ENCODE results near the gene NAV2. TPM values are rescaled to one million over a fixed set of nuclear protein-coding genes. Genes with fewer than 3 reads are reported as not detected.

The NAV2 gene
- total and polyA plus RNA-seq, 2 experiments from 2014 or later, result 26.0 to 45.0 TPM

DNA sequence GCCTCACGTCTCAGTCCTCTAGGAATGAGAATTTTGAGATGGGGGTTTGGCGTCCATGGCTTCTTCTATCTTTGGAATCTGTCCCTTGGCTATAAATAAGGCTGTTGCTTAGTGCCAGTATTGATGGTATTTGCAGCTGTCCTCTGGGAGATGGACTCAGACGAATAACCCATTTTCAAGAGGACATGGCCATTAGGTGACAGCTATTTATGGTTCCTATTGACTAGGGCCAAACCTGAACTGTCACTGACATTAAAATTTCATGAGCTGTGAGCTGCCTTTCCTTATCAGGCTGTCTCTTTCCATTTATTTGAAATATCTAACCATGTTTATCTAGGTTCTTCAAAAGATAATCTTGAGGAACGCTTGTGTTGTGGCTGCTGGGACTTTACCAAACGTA, 92.7 kb downstream of the NAV2 start:
- no peak overlapping the region for H3K4me3 Mint-ChIP-seq

More for the DNA sequence above, 92.7 kb downstream of the NAV2 start:
- no peaks in the 10 kb centered on the region for H3K27me3 ChIP-seq (ENCODE audit: insufficient read depth)
- peaks cover 4% of the 10 kb centered on the region; the same call in 1 of the 2 replicates for H4K20me1 ChIP-seq (replicated peaks; ENCODE audit: insufficient read depth)
- peaks cover 80% of the 10 kb centered on the region for H3K4me1 ChIP-seq (ENCODE audit: insufficient read depth)
- Mint-ChIP-seq H3K36me3 (ENCODE audit: low read depth) (peaks cover 19% of the 10 kb centered on the region; the same call in 2 of the 3 replicates), H3K27ac (no peak overlapping the region), H3K27me3 (ENCODE audit: insufficient read depth, low read depth, poor library complexity) (peaks cover 3% of the 10 kb centered on the region), H3K4me1 (peaks cover 74% of the 10 kb centered on the region), H3K9me3 (no peaks in the 10 kb centered on the region)
- no peak overlapping the region for H3K4me2 ChIP-seq
- ATAC-seq, result no peak
- H3K36me3 ChIP-seq (ENCODE audit: insufficient read depth), result no peaks in the 10 kb centered on the region
- TF ChIP-seq, protein P1, sequence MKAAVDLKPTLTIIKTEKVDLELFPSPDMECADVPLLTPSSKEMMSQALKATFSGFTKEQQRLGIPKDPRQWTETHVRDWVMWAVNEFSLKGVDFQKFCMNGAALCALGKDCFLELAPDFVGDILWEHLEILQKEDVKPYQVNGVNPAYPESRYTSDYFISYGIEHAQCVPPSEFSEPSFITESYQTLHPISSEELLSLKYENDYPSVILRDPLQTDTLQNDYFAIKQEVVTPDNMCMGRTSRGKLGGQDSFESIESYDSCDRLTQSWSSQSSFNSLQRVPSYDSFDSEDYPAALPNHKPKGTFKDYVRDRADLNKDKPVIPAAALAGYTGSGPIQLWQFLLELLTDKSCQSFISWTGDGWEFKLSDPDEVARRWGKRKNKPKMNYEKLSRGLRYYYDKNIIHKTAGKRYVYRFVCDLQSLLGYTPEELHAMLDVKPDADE (IDR thresholded peaks at IDR 0.05), result no peak
- TF ChIP-seq CREB1 (CRISPR knock-in tag; IDR thresholded peaks at IDR 0.05; ENCODE audit: low read depth), result no peak
- TF ChIP-seq, protein P2, sequence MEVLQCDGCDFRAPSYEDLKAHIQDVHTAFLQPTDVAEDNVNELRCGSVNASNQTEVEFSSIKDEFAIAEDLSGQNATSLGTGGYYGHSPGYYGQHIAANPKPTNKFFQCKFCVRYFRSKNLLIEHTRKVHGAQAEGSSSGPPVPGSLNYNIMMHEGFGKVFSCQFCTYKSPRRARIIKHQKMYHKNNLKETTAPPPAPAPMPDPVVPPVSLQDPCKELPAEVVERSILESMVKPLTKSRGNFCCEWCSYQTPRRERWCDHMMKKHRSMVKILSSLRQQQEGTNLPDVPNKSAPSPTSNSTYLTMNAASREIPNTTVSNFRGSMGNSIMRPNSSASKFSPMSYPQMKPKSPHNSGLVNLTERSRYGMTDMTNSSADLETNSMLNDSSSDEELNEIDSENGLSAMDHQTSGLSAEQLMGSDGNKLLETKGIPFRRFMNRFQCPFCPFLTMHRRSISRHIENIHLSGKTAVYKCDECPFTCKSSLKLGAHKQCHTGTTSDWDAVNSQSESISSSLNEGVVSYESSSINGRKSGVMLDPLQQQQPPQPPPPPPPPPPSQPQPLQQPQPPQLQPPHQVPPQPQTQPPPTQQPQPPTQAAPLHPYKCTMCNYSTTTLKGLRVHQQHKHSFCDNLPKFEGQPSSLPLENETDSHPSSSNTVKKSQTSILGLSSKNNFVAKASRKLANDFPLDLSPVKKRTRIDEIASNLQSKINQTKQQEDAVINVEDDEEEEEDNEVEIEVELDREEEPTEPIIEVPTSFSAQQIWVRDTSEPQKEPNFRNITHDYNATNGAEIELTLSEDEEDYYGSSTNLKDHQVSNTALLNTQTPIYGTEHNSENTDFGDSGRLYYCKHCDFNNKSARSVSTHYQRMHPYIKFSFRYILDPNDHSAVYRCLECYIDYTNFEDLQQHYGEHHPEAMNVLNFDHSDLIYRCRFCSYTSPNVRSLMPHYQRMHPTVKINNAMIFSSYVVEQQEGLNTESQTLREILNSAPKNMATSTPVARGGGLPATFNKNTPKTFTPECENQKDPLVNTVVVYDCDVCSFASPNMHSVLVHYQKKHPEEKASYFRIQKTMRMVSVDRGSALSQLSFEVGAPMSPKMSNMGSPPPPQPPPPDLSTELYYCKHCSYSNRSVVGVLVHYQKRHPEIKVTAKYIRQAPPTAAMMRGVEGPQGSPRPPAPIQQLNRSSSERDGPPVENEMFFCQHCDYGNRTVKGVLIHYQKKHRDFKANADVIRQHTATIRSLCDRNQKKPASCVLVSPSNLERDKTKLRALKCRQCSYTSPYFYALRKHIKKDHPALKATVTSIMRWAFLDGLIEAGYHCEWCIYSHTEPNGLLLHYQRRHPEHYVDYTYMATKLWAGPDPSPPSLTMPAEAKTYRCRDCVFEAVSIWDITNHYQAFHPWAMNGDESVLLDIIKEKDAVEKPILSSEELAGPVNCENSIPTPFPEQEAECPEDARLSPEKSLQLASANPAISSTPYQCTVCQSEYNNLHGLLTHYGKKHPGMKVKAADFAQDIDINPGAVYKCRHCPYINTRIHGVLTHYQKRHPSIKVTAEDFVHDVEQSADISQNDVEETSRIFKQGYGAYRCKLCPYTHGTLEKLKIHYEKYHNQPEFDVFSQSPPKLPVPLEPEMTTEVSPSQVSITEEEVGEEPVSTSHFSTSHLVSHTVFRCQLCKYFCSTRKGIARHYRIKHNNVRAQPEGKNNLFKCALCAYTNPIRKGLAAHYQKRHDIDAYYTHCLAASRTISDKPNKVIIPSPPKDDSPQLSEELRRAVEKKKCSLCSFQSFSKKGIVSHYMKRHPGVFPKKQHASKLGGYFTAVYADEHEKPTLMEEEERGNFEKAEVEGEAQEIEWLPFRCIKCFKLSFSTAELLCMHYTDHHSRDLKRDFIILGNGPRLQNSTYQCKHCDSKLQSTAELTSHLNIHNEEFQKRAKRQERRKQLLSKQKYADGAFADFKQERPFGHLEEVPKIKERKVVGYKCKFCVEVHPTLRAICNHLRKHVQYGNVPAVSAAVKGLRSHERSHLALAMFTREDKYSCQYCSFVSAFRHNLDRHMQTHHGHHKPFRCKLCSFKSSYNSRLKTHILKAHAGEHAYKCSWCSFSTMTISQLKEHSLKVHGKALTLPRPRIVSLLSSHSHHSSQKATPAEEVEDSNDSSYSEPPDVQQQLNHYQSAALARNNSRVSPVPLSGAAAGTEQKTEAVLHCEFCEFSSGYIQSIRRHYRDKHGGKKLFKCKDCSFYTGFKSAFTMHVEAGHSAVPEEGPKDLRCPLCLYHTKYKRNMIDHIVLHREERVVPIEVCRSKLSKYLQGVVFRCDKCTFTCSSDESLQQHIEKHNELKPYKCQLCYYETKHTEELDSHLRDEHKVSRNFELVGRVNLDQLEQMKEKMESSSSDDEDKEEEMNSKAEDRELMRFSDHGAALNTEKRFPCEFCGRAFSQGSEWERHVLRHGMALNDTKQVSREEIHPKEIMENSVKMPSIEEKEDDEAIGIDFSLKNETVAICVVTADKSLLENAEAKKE (CRISPR knock-in tag; IDR thresholded peaks at IDR 0.05), result no peak
- TF ChIP-seq, protein P3, sequence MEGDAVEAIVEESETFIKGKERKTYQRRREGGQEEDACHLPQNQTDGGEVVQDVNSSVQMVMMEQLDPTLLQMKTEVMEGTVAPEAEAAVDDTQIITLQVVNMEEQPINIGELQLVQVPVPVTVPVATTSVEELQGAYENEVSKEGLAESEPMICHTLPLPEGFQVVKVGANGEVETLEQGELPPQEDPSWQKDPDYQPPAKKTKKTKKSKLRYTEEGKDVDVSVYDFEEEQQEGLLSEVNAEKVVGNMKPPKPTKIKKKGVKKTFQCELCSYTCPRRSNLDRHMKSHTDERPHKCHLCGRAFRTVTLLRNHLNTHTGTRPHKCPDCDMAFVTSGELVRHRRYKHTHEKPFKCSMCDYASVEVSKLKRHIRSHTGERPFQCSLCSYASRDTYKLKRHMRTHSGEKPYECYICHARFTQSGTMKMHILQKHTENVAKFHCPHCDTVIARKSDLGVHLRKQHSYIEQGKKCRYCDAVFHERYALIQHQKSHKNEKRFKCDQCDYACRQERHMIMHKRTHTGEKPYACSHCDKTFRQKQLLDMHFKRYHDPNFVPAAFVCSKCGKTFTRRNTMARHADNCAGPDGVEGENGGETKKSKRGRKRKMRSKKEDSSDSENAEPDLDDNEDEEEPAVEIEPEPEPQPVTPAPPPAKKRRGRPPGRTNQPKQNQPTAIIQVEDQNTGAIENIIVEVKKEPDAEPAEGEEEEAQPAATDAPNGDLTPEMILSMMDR (conservative IDR thresholded peaks at IDR 0.05; ENCODE audit: low read depth in 2 of 2), result no peak
- no peak for TF ChIP-seq ZNF331 (CRISPR knock-in tag; IDR thresholded peaks at IDR 0.05; ENCODE audit: low read depth)
- no peak for TF ChIP-seq POLR2AphosphoS5 (IDR thresholded peaks at IDR 0.05; ENCODE audit: low read depth)
- no peak overlapping the region for H3K4me3 ChIP-seq
- H3K79me2 ChIP-seq (replicated peaks; ENCODE audit: insufficient read depth), result peaks cover 96% of the 10 kb centered on the region
- no peak overlapping the region for H3K27ac ChIP-seq (ENCODE audit: low read depth)
- H2AFZ ChIP-seq, result no peak overlapping the region
- H3F3A ChIP-seq (replicated peaks; ENCODE audit: low read depth), result peaks cover 3% of the 10 kb centered on the region; the same call in 1 of the 2 replicates
- no peaks in the 10 kb centered on the region; the same call in 1 of the 2 replicates for H3K9me2 ChIP-seq (ENCODE audit: insufficient read depth)
- no peak for DNase-seq (ENCODE audit: low spot score)

All from GM23338 (cell line).